Measurements from ENCODE around the gene EHD1. TPM values are rescaled to one million over a fixed set of nuclear protein-coding genes. Genes with fewer than 3 reads are reported as not detected.
A peak's percentile ranks its signal among the peaks of the same experiment; 100 is the strongest.

EHD1 gene
- total RNA-seq, 1 donor from 2014 or later, result 19.8 TPM

- Histone ChIP-seq H3K79me2 (ENCODE audit: low read depth) (peaks cover 7% of the 10 kb centered on the region), H3F3A (ENCODE audit: low read depth) (peaks cover 16% of the 10 kb centered on the region), H3K9me3 (ENCODE audit: low read depth) (no peaks in the 10 kb centered on the region), H3K36me3 (no peaks in the 10 kb centered on the region), H3K4me2 (peak overlapping the region; percentile 93), H3K27ac (no peak overlapping the region), H3K4me1 (peaks cover 17% of the 10 kb centered on the region), H3K9ac (peak overlapping the region; percentile 98), H3K4me3 (peak overlapping the region; percentile 90), H2AFZ (replicated peaks) (no peak overlapping the region), H3K27me3 (no peaks in the 10 kb centered on the region), H4K20me1 (ENCODE audit: low read depth) (peaks cover 4% of the 10 kb centered on the region)
- Mint-ChIP-seq H3K4me1 (peaks cover 24% of the 10 kb centered on the region), H3K27me3 (ENCODE audit: insufficient read depth, low read depth) (no peaks in the 10 kb centered on the region), H3K27ac (peak overlapping the region; percentile 69), H3K36me3 (peaks cover 4% of the 10 kb centered on the region), H3K4me3 (peak overlapping the region; percentile 93), H3K9me3 (no peaks in the 10 kb centered on the region)
- peak; percentile 47 for DNase-seq (ENCODE audit: low spot score)
- TF ChIP-seq EZH2 (IDR thresholded peaks at IDR 0.05), result no peak
- TF ChIP-seq, protein P1, sequence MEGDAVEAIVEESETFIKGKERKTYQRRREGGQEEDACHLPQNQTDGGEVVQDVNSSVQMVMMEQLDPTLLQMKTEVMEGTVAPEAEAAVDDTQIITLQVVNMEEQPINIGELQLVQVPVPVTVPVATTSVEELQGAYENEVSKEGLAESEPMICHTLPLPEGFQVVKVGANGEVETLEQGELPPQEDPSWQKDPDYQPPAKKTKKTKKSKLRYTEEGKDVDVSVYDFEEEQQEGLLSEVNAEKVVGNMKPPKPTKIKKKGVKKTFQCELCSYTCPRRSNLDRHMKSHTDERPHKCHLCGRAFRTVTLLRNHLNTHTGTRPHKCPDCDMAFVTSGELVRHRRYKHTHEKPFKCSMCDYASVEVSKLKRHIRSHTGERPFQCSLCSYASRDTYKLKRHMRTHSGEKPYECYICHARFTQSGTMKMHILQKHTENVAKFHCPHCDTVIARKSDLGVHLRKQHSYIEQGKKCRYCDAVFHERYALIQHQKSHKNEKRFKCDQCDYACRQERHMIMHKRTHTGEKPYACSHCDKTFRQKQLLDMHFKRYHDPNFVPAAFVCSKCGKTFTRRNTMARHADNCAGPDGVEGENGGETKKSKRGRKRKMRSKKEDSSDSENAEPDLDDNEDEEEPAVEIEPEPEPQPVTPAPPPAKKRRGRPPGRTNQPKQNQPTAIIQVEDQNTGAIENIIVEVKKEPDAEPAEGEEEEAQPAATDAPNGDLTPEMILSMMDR (IDR thresholded peaks at IDR 0.05), result no peak
Measured at GRCh38 chr11:64916040-64916774, 37.8 kb upstream of the EHD1 start.

DNA sequence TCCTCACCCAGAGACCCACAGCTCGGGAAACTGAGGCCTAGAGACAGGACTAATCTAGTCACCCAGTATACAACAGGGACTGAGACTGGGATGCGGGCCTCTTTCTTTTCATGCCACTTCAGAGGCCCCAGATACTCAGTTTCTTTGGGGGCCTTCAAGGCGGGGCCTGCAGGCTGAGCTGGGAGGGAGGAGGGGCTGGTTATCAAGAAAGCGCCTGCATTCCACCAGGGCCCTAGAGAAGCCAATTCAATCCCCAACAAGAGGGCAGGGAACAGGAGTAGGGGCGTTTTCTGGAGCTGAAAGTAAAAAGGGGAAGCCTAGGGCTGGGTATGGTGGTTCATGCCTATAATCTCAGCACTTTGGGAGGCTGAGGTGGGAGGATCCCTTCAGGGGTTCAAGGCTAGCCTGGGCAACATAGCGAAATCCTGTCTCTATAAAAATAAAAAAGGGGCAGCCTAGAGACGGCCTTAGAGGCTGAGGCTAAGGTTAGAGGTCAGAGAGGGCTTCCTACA, 37.0 kb upstream of the EHD1 start:
- H3K4me3 ChIP-seq, result no peak overlapping the region
- H3K27ac ChIP-seq, result no peak overlapping the region

GRCh38 chr11:64914123-64914522, 35.7 kb upstream of the EHD1 start:
- H3K27ac Mint-ChIP-seq, result no peak overlapping the region
- no peaks in the 10 kb centered on the region for H3K36me3 ChIP-seq
- H3K36me3 Mint-ChIP-seq, result peaks cover 4% of the 10 kb centered on the region
- H3K4me1 ChIP-seq, result peaks cover 17% of the 10 kb centered on the region
- peaks cover 4% of the 10 kb centered on the region for H4K20me1 ChIP-seq (ENCODE audit: low read depth)
- H3F3A ChIP-seq (ENCODE audit: low read depth), result peaks cover 16% of the 10 kb centered on the region
- no peak overlapping the region for H3K4me3 Mint-ChIP-seq
- H3K4me2 ChIP-seq, result no peak overlapping the region
- no peak overlapping the region for H2AFZ ChIP-seq (replicated peaks)
- H3K79me2 ChIP-seq (ENCODE audit: low read depth), result peaks cover 7% of the 10 kb centered on the region
- TF ChIP-seq EZH2 (IDR thresholded peaks at IDR 0.05), result no peak
- no peak for TF ChIP-seq EZH2phosphoT487 (IDR thresholded peaks at IDR 0.05)
- TF ChIP-seq, protein P1 (IDR thresholded peaks at IDR 0.05), result no peak
- H3K27me3 ChIP-seq, result no peaks in the 10 kb centered on the region
- H3K4me1 Mint-ChIP-seq, result peaks cover 24% of the 10 kb centered on the region
- H3K9ac ChIP-seq, result no peak overlapping the region
- no peak overlapping the region for H3K4me3 ChIP-seq
- no peaks in the 10 kb centered on the region for H3K27me3 Mint-ChIP-seq (ENCODE audit: insufficient read depth, low read depth)
- H3K9me3 Mint-ChIP-seq, result no peaks in the 10 kb centered on the region
- no peaks in the 10 kb centered on the region for H3K9me3 ChIP-seq (ENCODE audit: low read depth)
- DNase-seq (ENCODE audit: low spot score), result no peak
- no peak overlapping the region for H3K27ac ChIP-seq

More for the DNA sequence above, 37.0 kb upstream of the EHD1 start:
- Histone ChIP-seq H3K9me3 (ENCODE audit: low read depth) (no peaks in the 10 kb centered on the region), H3K36me3 (no peaks in the 10 kb centered on the region), H3K4me2 (peak overlapping the region; percentile 93), H3F3A (ENCODE audit: low read depth) (peaks cover 16% of the 10 kb centered on the region), H3K79me2 (ENCODE audit: low read depth) (peaks cover 7% of the 10 kb centered on the region), H3K9ac (peak overlapping the region; percentile 98), H3K4me1 (peaks cover 17% of the 10 kb centered on the region), H4K20me1 (ENCODE audit: low read depth) (peaks cover 4% of the 10 kb centered on the region), H2AFZ (replicated peaks) (no peak overlapping the region), H3K27me3 (no peaks in the 10 kb centered on the region)
- Mint-ChIP-seq H3K4me3 (peak overlapping the region; percentile 93), H3K9me3 (no peaks in the 10 kb centered on the region), H3K4me1 (peaks cover 24% of the 10 kb centered on the region), H3K27ac (no peak overlapping the region), H3K27me3 (ENCODE audit: insufficient read depth, low read depth) (no peaks in the 10 kb centered on the region), H3K36me3 (peaks cover 4% of the 10 kb centered on the region)
- no peak for TF ChIP-seq EZH2phosphoT487 (IDR thresholded peaks at IDR 0.05)
- DNase-seq (ENCODE audit: low spot score), result peak; percentile 31

- H3K9me3 Mint-ChIP-seq, result no peaks in the 10 kb centered on the region
- peaks cover 4% of the 10 kb centered on the region for H3K36me3 Mint-ChIP-seq
- Histone ChIP-seq H3K9ac (no peak overlapping the region), H3K4me3 (no peak overlapping the region), H3K4me2 (no peak overlapping the region), H3K4me1 (peaks cover 15% of the 10 kb centered on the region), H3K27me3 (no peaks in the 10 kb centered on the region), H3K9me3 (ENCODE audit: low read depth) (no peaks in the 10 kb centered on the region), H2AFZ (replicated peaks) (no peak overlapping the region), H3K79me2 (ENCODE audit: low read depth) (peaks cover 7% of the 10 kb centered on the region), H3K36me3 (no peaks in the 10 kb centered on the region), H3K27ac (no peak overlapping the region), H3F3A (ENCODE audit: low read depth) (peaks cover 9% of the 10 kb centered on the region), H4K20me1 (ENCODE audit: low read depth) (peaks cover 4% of the 10 kb centered on the region)
- H3K27me3 Mint-ChIP-seq (ENCODE audit: insufficient read depth, low read depth), result peaks cover 2% of the 10 kb centered on the region
- H3K4me1 Mint-ChIP-seq, result peaks cover 23% of the 10 kb centered on the region
- no peak overlapping the region for H3K27ac Mint-ChIP-seq
- TF ChIP-seq EZH2phosphoT487 (IDR thresholded peaks at IDR 0.05) (no peak), EZH2 (IDR thresholded peaks at IDR 0.05) (no peak)
- TF ChIP-seq, protein P1 (IDR thresholded peaks at IDR 0.05), result no peak
- no peak for DNase-seq (ENCODE audit: low spot score)
- no peak overlapping the region for H3K4me3 Mint-ChIP-seq
Measured at GRCh38 chr11:64913171-64913727, 34.8 kb upstream of the EHD1 start.

Measured in neural progenitor cell (in vitro differentiated cells).